ENCODE measurements around the gene CHRNA4.

The CHRNA4 gene

DNA sequence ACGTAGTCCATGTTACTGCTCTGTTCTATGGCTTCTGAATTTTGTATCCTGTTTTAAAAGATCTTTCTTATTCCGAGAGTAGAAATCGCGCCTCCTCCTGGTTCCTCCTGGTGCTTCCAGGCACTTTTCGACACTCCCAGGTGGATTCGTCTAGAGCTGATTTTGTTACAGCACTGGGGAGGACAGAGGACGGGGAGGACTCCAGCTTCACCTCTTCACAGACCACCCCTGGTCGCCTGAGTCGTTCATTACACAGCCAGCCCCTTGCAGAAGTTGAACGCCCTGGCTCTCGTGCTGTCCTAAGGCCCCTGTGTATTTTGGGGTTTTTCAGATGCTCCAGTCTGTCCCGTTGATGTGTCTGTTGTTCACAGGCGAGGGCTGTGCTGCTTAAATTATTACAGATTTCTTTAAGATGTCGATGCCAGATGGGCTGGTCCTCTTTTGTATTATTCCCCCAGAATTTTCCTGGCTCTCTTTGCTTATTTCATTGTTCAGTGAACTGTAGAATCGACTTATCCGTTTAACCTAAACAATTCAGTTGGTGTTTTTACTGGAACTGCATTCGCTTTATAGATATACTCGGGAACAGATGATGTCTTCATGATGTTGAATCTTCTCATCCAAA is 37.7 kb downstream of the CHRNA4 start:
- H4K20me1 ChIP-seq (ENCODE audit: control insufficient read depth, insufficient read depth, low read depth, low read length), result no peaks in the 10 kb centered on the region
- H3K27ac ChIP-seq (ENCODE audit: low read depth, low read length), result no peak overlapping the region
- H3K4me3 ChIP-seq (ENCODE audit: low read length), result no peak overlapping the region
- H3K4me2 ChIP-seq (ENCODE audit: low read length), result no peak overlapping the region
- H3K27me3 ChIP-seq (ENCODE audit: control insufficient read depth, low read length), result peaks cover 5% of the 10 kb centered on the region; the same call in 1 of the 2 replicates
- H3K79me2 ChIP-seq (ENCODE audit: control insufficient read depth, low read length), result no peaks in the 10 kb centered on the region
- peaks cover 10% of the 10 kb centered on the region; the same call in 1 of the 2 replicates for H3K9me3 ChIP-seq (ENCODE audit: control insufficient read depth, insufficient read depth, low read length)
- no peak for TF ChIP-seq EZH2phosphoT487 (IDR thresholded peaks at IDR 0.05; ENCODE audit: borderline replicate concordance, low read length)
- TF ChIP-seq, protein P1, sequence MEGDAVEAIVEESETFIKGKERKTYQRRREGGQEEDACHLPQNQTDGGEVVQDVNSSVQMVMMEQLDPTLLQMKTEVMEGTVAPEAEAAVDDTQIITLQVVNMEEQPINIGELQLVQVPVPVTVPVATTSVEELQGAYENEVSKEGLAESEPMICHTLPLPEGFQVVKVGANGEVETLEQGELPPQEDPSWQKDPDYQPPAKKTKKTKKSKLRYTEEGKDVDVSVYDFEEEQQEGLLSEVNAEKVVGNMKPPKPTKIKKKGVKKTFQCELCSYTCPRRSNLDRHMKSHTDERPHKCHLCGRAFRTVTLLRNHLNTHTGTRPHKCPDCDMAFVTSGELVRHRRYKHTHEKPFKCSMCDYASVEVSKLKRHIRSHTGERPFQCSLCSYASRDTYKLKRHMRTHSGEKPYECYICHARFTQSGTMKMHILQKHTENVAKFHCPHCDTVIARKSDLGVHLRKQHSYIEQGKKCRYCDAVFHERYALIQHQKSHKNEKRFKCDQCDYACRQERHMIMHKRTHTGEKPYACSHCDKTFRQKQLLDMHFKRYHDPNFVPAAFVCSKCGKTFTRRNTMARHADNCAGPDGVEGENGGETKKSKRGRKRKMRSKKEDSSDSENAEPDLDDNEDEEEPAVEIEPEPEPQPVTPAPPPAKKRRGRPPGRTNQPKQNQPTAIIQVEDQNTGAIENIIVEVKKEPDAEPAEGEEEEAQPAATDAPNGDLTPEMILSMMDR (IDR thresholded peaks at IDR 0.05; ENCODE audit: low read depth, low read length, poor library complexity, severe bottlenecking), result no peak
- peaks cover 23% of the 10 kb centered on the region for H3K4me1 ChIP-seq (ENCODE audit: control insufficient read depth, low read length)
- peaks cover 14% of the 10 kb centered on the region for H3F3A ChIP-seq (ENCODE audit: control insufficient read depth, insufficient read depth)
- no peaks in the 10 kb centered on the region for H3K9me2 ChIP-seq (replicated peaks; ENCODE audit: control insufficient read depth, low read length)
- no peaks in the 10 kb centered on the region for H3K36me3 ChIP-seq (ENCODE audit: control insufficient read depth, low read length)

DNA sequence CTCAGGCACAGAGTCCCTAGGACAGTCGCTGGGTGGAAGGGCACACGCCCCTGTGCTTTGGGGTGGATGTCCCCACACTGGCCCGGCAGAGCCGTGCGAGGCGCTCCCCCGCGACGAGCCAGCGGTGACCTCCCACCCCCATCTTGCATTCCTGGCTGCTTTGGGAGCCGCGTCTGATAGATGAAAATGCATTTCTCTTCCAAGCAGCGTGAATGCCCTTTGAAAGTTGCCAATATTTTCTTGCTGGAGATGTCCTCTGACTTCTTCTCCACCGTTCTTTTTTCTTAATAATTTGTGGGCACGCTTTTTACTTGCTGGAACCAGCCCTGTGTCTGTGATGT is 38.2 kb downstream of the CHRNA4 start:
- TF ChIP-seq, protein P1 (IDR thresholded peaks at IDR 0.05; ENCODE audit: low read depth, low read length, poor library complexity, severe bottlenecking), result no peak
- Histone ChIP-seq H3K9me2 (replicated peaks; ENCODE audit: control insufficient read depth, low read length) (no peaks in the 10 kb centered on the region), H3K9me3 (ENCODE audit: control insufficient read depth, insufficient read depth, low read length) (peaks cover 10% of the 10 kb centered on the region; the same call in 1 of the 2 replicates), H4K20me1 (ENCODE audit: control insufficient read depth, insufficient read depth, low read depth, low read length) (no peaks in the 10 kb centered on the region), H3K79me2 (ENCODE audit: control insufficient read depth, low read length) (no peaks in the 10 kb centered on the region), H3K27ac (ENCODE audit: low read depth, low read length) (no peak overlapping the region), H3K27me3 (ENCODE audit: control insufficient read depth, low read length) (peaks cover 5% of the 10 kb centered on the region; the same call in 1 of the 2 replicates), H3K4me2 (ENCODE audit: low read length) (no peak overlapping the region), H3F3A (ENCODE audit: control insufficient read depth, insufficient read depth) (peaks cover 14% of the 10 kb centered on the region), H3K4me1 (ENCODE audit: control insufficient read depth, low read length) (peaks cover 23% of the 10 kb centered on the region), H3K36me3 (ENCODE audit: control insufficient read depth, low read length) (no peaks in the 10 kb centered on the region), H3K4me3 (ENCODE audit: low read length) (no peak overlapping the region)

DNA sequence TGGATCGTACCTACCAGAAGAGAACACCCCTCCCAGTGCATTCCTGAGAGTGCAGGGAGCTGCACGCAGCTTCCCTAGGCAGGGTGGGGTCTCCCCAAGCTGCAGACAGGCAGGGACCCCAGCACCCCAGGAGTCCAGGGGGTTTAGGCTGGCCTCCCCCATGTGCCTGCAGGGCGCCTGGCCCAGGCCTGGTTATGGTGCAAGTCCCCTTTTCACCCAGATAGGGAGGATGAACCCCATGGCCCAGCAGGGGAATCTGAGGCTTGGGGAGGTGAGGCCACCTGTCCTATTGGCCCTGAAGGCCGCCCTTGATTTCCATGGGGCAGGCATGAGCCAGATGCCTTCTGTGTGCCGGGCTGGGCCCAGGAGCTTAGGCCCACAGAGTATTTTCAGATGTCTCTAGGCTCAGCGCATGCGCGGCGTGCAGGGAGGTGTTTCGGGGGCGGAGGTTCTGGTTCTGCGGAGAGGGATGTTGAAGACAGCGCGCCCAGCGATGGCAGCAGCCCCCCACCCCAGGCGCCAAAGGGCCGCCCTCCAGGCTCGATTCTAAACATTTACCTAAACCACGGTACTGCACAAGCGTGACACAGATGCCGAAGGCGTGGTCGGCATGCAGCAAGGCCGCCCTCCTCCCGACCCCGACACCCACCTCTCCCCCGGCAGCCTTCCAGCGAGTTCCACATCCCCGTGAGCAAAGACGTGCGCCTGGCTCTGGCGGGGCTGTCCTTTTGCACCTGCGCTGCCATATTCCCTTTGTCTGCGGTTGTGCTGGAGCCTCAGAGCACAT is 38.8 kb downstream of the CHRNA4 start:
- H3K9me3 ChIP-seq (ENCODE audit: control insufficient read depth, insufficient read depth, low read length), result peaks cover 10% of the 10 kb centered on the region; the same call in 1 of the 2 replicates
- H3K4me1 ChIP-seq (ENCODE audit: control insufficient read depth, low read length), result peaks cover 23% of the 10 kb centered on the region
- H3K27me3 ChIP-seq (ENCODE audit: control insufficient read depth, low read length), result peaks cover 5% of the 10 kb centered on the region; the same call in 1 of the 2 replicates
- no peak overlapping the region for H3K4me3 ChIP-seq (ENCODE audit: low read length)
- H3K9me2 ChIP-seq (replicated peaks; ENCODE audit: control insufficient read depth, low read length), result no peaks in the 10 kb centered on the region
- H3K4me2 ChIP-seq (ENCODE audit: low read length), result no peak overlapping the region
- no peak overlapping the region for H3K27ac ChIP-seq (ENCODE audit: low read depth, low read length)
- no peaks in the 10 kb centered on the region for H3K36me3 ChIP-seq (ENCODE audit: control insufficient read depth, low read length)
- peaks cover 11% of the 10 kb centered on the region for H3F3A ChIP-seq (ENCODE audit: control insufficient read depth, insufficient read depth)
- TF ChIP-seq EZH2phosphoT487 (IDR thresholded peaks at IDR 0.05; ENCODE audit: borderline replicate concordance, low read length), result no peak
- TF ChIP-seq, protein P1 (IDR thresholded peaks at IDR 0.05; ENCODE audit: low read depth, low read length, poor library complexity, severe bottlenecking), result no peak
- no peaks in the 10 kb centered on the region for H4K20me1 ChIP-seq (ENCODE audit: control insufficient read depth, insufficient read depth, low read depth, low read length)
- no peaks in the 10 kb centered on the region for H3K79me2 ChIP-seq (ENCODE audit: control insufficient read depth, low read length)

All from DOHH2 (cell line).